Sigmoid colon (tissue), 7 donors: Measurements from ENCODE around the gene RPTOR. TPM values are rescaled to one million over a fixed set of nuclear protein-coding genes. Genes with fewer than 3 reads are reported as not detected.
"Not testable (repeated sequence)": the region's sequence is repeated elsewhere in the genome, so short reads cannot be mapped to it uniquely, and the experiment has no call there.

Experiments
- DNase-seq: peaks from one replicate; pipeline ENCODE4 v3.0.0-alpha.2; 2019
- H3K27ac ChIP-seq, 4 donors: fragments of 200-600 bp; sonication (generic); one replicate each; pipeline ENCODE4 v1.5.1; 2016 to 2019; ENCODE audit warnings: mild to moderate bottlenecking in 1 of 4
- H3K27me3 ChIP-seq, 3 donors: fragments of 200-600 bp; sonication (generic); one replicate each; pipeline ENCODE4 v1.5.1; 2019; ENCODE audit warnings: mild to moderate bottlenecking in 1 of 3
- H3K36me3 ChIP-seq, 4 donors: fragments of 200-600 bp; sonication (generic); one replicate each; pipeline ENCODE4 v1.5.1; 2016 to 2019
- H3K4me1 ChIP-seq, 4 donors: fragments of 200-600 bp; sonication (generic); one replicate each; pipeline ENCODE4 v1.5.1; 2017 to 2019
- H3K4me3 ChIP-seq, 4 donors: fragments of 200-600 bp; sonication (generic); one replicate each; pipeline ENCODE4 v1.5.1; 2017 to 2019; ENCODE audit warnings: mild to moderate bottlenecking in 2 of 4, moderate library complexity in 1 of 4
- H3K9me3 ChIP-seq, 4 donors: fragments of 200-600 bp in 3 of 4; sonication (generic) in 3 of 4; one replicate each; pipeline versions ENCODE4 v1.5.1 to v1.6.1; 2013 to 2019
- EP300 ChIP-seq, 4 donors: sonication (generic); formaldehyde crosslinking; IDR thresholded peaks; one replicate each; pipeline ENCODE4 v1.6.1; 2017; ENCODE audit warnings: antibody characterized with exemption in 4 of 4
- POLR2A ChIP-seq, 2 donors: fragments of 450-650 bp; IDR thresholded peaks; one replicate each; pipeline ENCODE4 v1.6.1; 2016; ENCODE audit warnings: antibody characterized with exemption in 2 of 2, mild to moderate bottlenecking in 2 of 2, moderate library complexity in 2 of 2
- POLR2AphosphoS5 ChIP-seq, 4 donors: sonication (generic); formaldehyde crosslinking; IDR thresholded peaks; one replicate each; pipeline ENCODE4 v1.6.1; 2017; ENCODE audit warnings: antibody characterized with exemption in 4 of 4
- WGBS, 2 donors: extraction: QIAGEN DNeasy Blood & Tissue Kit; methylation state at CpG; one replicate each; pipeline ENCODE4 v1.1.7; 2013; 5-methylcytosine and 5-hydroxymethylcytosine counted together
- intact Hi-C: fragments of 100-400 bp; cut with DNase I; formaldehyde crosslinking; loops from one replicate; pipeline ENCODE4 v1.15.1; 2023
- polyA plus RNA-seq, 3 donors: library from polyadenylated mRNA; stranded (reverse); fragments of 200-250 nt; gene quantifications; one replicate each; pipeline ENCODE4 v1.2.3, GENCODE V29; 2013
- total RNA-seq, 4 donors: library from RNA; depleted of rRNA; stranded (reverse); fragments of >200 nt; gene quantifications; one replicate each; pipeline ENCODE4 v1.1.0, GENCODE V29; 2016
- TF ChIP-seq, protein P1 (sequence below), 4 experiments: fragments of 450-650 bp in 3 of 4; fragments of 200-600 bp in 1 of 4; IDR thresholded peaks; one replicate each; pipeline ENCODE4 v1.5.1; 2016 to 2019; ENCODE audit warnings: antibody characterized with exemption in 4 of 4, mild to moderate bottlenecking in 3 of 4, moderate library complexity in 2 of 4
- donor health status: healthy with polysubstance abuse.
- donor health status: Bipolar disorder and iron deficiency.
- donor health status: healthy.

Gene RPTOR
- total and polyA plus RNA-seq, 7 donors, result 3.7 to 68.7 (median 22.9) TPM

DNA sequence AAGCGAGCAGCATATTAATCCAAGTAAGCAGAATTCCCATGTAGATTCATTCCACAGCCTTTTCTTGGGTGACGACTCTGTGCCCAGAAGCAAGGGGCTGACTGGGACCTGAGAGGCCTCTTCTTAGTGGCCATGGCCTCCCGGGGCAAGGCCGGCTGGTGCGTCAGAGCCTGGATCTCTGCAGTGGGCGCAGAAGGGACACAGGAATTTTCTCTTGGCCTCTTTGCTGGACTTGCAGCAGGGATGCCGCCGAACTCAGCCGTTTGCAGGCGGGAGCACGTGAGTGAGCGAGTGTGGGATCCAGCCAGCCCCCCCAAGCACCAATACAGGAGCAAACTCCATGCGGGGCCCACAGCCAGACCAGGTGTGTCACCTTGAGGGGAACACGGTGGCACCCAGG lies 151.8 kb downstream of the RPTOR start:
- Histone ChIP-seq H3K36me3 (no peaks in the 10 kb centered on the region), H3K27me3 (no peaks in the 10 kb centered on the region), H3K27ac (no peak overlapping the region), H3K4me3 (no peak overlapping the region), H3K9me3 (no peaks in the 10 kb centered on the region), H3K4me1 (peaks cover 0 to 6% (median 0%) of the 10 kb centered on the region in 4 donors)
- DNase-seq, result no peak
- WGBS, 2 donors, result 86 to 90% methylated on average over 14 of the region's 14 CpGs
- intact Hi-C loops, result no loop called here
- TF ChIP-seq POLR2AphosphoS5 (IDR thresholded peaks at IDR 0.05) (no peak), POLR2A (IDR thresholded peaks at IDR 0.05) (no peak), EP300 (IDR thresholded peaks at IDR 0.05) (no peak)
- TF ChIP-seq, protein P1, sequence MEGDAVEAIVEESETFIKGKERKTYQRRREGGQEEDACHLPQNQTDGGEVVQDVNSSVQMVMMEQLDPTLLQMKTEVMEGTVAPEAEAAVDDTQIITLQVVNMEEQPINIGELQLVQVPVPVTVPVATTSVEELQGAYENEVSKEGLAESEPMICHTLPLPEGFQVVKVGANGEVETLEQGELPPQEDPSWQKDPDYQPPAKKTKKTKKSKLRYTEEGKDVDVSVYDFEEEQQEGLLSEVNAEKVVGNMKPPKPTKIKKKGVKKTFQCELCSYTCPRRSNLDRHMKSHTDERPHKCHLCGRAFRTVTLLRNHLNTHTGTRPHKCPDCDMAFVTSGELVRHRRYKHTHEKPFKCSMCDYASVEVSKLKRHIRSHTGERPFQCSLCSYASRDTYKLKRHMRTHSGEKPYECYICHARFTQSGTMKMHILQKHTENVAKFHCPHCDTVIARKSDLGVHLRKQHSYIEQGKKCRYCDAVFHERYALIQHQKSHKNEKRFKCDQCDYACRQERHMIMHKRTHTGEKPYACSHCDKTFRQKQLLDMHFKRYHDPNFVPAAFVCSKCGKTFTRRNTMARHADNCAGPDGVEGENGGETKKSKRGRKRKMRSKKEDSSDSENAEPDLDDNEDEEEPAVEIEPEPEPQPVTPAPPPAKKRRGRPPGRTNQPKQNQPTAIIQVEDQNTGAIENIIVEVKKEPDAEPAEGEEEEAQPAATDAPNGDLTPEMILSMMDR (IDR thresholded peaks at IDR 0.05), result no peak

DNA sequence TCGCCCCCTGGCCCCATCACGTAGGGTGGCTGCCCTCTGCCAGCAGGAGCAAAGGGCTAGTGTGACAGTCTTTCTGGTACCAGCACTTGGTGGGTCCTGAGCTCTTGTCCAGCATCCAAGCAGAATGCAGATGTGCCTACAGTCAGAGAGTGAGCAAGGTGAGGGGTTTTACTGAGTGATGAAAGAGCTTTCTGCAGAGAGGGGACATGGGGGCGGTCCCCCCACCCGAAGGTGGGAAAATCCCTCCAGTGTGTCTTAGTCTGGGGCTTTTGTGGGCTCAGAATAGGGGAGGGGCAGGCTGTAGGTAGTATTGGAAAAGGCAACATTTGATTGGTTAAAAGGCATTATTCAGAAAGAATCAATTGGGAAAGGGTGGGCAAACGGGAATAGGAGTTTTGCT lies 152.3 kb downstream of the RPTOR start:
- Histone ChIP-seq H3K27me3 (no peaks in the 10 kb centered on the region), H3K27ac (no peak overlapping the region), H3K4me1 (peaks cover 0 to 6% (median 0%) of the 10 kb centered on the region in 4 donors), H3K4me3 (no peak overlapping the region), H3K36me3 (no peaks in the 10 kb centered on the region), H3K9me3 (no peaks in the 10 kb centered on the region)
- no peak for DNase-seq
- TF ChIP-seq EP300 (IDR thresholded peaks at IDR 0.05) (no peak), POLR2AphosphoS5 (IDR thresholded peaks at IDR 0.05) (no peak), POLR2A (IDR thresholded peaks at IDR 0.05) (no peak)
- TF ChIP-seq, protein P1 (IDR thresholded peaks at IDR 0.05), result no peak
- intact Hi-C loops, result no loop called here
- WGBS, 2 donors, result 90 to 91% methylated on average over 5 of the region's 5 CpGs

DNA sequence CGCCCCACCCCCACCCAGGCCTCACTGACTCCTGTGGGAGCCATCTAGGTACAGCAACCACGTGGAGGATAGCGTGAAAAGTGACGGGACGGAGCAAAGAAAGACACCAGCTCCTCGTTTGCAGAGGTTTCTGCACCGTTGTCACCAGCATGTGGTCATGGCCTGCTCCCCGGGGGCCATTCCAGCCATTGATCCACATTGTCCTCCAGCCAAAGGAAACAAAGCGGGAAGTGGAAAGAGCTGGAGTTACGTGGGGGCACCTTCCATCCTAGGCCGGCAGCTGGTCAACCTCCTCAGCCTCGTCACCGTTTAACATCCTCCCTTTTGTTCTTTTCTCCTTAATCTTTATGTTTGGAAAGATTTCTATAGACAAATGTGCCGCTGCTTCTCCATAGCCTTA lies 153.7 kb downstream of the RPTOR start:
- H3K4me3 ChIP-seq, result no peak overlapping the region
- no peak for DNase-seq
- H3K9me3 ChIP-seq, result no peaks in the 10 kb centered on the region
- no peaks in the 10 kb centered on the region for H3K27me3 ChIP-seq
- H3K36me3 ChIP-seq, result no peaks in the 10 kb centered on the region
- TF ChIP-seq POLR2A (IDR thresholded peaks at IDR 0.05), result no peak
- no peak for TF ChIP-seq POLR2AphosphoS5 (IDR thresholded peaks at IDR 0.05)
- TF ChIP-seq, protein P1 (IDR thresholded peaks at IDR 0.05), result no peak
- TF ChIP-seq EP300 (IDR thresholded peaks at IDR 0.05), result no peak
- 93 to 95% methylated on average over 14 of the region's 14 CpGs for WGBS, 2 donors
- no peak overlapping the region for H3K27ac ChIP-seq
- intact Hi-C loops, result no loop called here
- H3K4me1 ChIP-seq, result peaks cover 0 to 6% (median 0%) of the 10 kb centered on the region in 4 donors

DNA sequence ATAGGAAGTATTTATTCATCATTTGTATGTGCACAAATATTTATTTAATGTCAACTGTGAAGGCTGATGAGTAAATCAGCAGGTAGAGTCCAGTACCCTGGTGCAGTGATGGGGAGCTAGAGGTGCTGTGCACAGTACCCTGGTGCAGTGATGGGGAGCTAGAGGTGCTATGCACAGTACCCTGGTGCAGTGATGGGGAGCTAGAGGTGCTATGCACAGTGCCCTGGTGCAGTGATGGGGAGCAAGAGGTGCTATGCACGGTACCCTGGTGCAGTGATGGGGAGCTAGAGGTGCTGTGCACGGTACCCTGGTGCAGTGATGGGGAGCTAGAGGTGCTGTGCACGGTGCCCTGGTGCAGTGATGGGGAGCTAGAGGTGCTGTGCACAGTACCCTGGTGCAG lies 154.6 kb downstream of the RPTOR start:
- H3K4me3 ChIP-seq, H3K9me3 ChIP-seq, H3K27ac ChIP-seq, H3K36me3 ChIP-seq, H3K4me1 ChIP-seq, DNase-seq, intact Hi-C loops, H3K27me3 ChIP-seq: not testable (repeated sequence)
- WGBS, 2 donors, result 92 to 99% methylated on average over 3 of the region's 3 CpGs

DNA sequence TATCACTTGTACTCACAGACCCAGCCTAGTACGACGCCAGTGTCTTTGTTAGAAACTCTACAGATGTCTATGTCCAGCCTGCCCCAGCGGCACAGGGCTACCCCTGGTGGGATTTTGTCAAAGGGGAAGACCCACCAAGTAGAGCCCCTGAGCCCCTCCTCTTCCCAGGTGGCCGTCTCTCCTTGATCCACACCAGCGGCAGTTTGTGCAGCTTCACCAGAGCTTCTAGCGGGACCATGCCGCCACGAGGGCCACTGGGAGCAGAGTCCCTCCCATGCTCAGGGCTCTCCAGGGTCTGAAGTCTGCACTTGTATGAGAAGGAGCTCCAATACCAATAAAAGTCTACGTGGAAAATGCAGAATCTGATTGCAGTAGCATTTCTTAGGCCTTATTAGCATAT lies 157.1 kb downstream of the RPTOR start:
- H3K27me3 ChIP-seq, result no peaks in the 10 kb centered on the region
- peaks cover 0 to 11% (median 9%) of the 10 kb centered on the region in 4 donors for H3K4me1 ChIP-seq
- no peak overlapping the region for H3K4me3 ChIP-seq
- H3K9me3 ChIP-seq, result no peaks in the 10 kb centered on the region
- intact Hi-C loops, result no loop called here
- WGBS, 2 donors, result 87 to 97% methylated on average over 9 of the region's 9 CpGs
- DNase-seq, result no peak
- no peak overlapping the region for H3K27ac ChIP-seq
- TF ChIP-seq, protein P1 (IDR thresholded peaks at IDR 0.05), result no peak
- TF ChIP-seq EP300 (IDR thresholded peaks at IDR 0.05) (no peak), POLR2A (IDR thresholded peaks at IDR 0.05) (no peak), POLR2AphosphoS5 (IDR thresholded peaks at IDR 0.05) (no peak)
- no peaks in the 10 kb centered on the region for H3K36me3 ChIP-seq
